ENCODE measurements around the gene MOCS1.

The MOCS1 gene

GRCh38 chr6:39902786-39903465, 31.3 kb downstream of the MOCS1 start:
- no peak for DNase-seq (ENCODE audit: low read depth, low spot score)

GRCh38 chr6:39902136-39902535, 32.1 kb downstream of the MOCS1 start:
- DNase-seq (ENCODE audit: low read depth, low spot score): no peak

DNA sequence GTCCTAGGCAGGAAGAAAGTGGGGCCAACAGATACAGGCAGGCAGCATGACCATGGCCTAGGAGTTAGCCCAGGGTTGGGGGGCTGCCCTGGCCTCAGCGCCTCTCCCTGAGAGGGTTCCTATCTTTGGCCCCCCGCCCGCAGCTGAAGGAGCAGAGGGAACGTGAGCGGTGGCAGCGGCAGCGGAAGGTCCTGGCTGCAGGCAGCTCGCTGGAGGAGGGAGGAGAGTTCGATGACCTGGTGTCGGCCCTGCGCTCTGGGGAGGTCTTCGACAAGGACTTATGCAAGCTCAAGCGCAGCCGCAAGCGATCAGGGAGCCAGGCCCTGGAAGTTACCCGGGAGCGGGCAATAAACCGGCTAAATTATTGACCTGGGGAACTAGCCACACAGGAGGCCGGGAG, 32.6 kb downstream of the MOCS1 start:
- DNase-seq (ENCODE audit: low read depth, low spot score): no peak

- no peak for DNase-seq (ENCODE audit: low read depth, low spot score)
Measured at GRCh38 chr6:39901116-39901655, 33.1 kb downstream of the MOCS1 start.

GRCh38 chr6:39899554-39900295, 34.5 kb downstream of the MOCS1 start:
- no peak for DNase-seq (ENCODE audit: low read depth, low spot score)

DNA sequence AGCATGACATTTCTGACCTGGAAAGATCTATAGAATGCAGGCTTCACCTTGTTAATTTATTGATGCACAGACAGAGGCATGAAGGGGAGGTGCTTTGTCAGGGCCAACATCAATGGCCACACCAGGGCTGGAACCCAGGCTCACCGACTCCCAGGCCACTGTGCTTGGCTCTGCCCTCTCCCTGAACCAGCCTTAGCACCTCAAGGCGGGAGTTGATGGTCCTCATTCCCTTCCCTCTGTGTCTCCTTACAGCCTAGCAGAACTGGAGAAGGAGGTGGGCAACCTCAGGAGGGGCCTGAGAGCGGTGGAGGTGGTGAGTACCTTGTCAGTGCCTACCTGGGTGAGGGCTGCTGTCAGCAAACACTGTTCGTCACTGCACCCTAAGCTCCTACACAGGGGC, 35.6 kb downstream of the MOCS1 start:
- no peak for DNase-seq (ENCODE audit: low read depth, low spot score)

DNA sequence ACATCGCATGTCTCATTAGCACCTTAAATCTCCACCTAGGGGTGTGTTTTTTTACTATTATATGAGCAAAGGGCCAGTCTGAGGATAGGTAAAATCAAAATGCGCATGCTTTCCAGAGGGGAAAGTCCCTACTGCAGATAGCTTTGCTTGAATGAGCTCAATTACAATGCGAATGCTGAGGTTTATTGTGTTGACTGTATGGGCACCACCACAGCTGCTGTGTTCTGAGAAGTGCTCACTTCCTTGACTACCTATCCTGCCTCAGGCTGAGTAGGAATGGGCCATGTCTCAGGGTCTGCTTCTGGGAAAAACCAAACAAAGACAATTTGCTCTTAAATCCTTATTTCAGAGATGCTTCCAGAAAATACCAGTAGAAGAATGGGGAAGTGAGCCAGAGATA, 36.6 kb downstream of the MOCS1 start:
- no peak for DNase-seq (ENCODE audit: low read depth, low spot score)

GRCh38 chr6:39896701-39897100, 37.6 kb downstream of the MOCS1 start:
- no peak for DNase-seq (ENCODE audit: low read depth, low spot score)

DNA sequence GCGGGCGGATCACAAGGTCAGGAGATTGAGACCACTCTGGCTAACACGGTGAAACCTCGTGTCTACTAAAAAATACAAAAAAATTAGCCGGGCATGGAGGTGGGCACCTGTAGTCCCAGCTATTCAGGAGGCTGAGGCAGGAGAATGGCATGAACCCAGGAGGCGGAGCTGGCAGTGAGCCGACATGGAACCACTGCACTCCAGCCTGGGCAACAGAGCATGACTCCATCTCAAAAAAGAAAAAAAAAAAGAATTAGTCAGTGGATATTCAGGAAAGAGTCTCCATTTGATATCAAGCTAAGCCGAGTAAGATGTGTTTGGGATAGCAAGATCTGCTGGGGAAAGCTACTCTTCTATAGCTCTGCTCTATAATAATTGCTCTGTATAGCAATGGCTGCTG, 41.0 kb downstream of the MOCS1 start:
- DNase-seq (ENCODE audit: low read depth, low spot score): no peak

DNA sequence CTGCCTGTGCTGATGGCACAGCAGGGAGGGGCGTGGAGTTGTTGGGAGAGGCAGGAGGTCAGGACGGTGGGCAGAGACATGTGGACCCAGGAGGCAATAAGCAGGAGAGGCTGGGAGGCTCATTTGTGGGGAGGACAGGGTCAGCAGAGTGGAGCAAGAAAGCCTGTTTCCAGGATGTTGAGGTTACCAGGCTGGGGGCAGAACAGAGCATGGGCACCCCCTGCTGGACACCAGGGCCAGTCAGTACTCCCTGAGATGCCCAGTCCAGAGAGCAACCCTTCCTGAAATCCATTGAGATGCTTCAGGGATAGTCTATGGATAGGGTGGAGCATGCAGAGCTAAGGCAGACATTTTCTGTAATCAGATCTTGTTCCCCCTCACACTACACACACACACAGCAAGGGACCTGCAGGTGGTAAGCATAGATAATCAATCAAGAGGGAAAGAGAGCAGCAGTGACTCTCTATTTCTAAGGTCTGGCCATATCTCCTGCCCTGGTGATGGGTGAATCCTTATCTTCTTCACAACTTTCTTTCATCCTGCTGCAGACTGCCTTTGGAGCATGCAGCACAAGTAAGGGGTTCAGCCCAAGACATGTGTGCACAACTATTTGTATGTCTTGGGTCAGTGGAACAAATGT, 41.7 kb downstream of the MOCS1 start:
- no peak for DNase-seq (ENCODE audit: low read depth, low spot score)

DNA sequence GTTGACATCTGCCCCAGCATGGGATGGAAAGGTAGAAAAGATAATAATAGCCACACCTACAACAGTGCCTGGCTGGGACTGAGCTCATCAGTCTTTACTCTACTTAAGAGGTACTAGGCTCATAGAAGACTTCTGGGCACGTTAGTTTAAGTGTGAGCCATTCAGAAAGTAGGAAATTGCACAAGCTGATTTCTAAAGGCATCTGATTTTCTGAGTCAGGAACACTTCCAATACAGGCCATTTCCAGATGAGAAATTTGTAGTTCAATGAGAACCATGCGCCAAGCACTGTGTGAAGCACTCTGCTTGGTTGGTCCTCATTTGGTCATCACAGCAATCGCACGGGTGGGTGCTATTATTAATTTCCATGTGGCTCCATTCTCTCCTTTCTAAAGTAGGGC, 42.3 kb downstream of the MOCS1 start:
- DNase-seq (ENCODE audit: low read depth, low spot score): no peak

DNA sequence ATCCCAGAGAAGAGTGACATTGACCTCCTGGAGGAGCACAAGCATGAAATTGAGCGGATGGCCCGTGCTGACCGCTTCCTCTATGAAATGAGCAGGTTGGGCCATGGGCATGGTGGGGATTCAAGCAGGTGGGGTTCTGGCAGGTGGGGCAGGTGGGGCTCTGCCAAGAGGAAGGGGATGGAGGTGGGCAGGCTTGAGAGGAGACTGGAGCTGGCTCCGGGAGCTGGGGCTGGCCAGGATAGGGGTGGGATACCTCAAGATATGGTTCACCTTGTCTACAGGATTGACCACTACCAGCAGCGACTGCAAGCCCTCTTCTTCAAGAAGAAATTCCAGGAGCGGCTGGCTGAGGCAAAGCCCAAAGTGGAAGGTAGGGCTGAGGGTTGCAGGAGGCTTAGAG, 42.9 kb downstream of the MOCS1 start:
- DNase-seq (ENCODE audit: low read depth, low spot score): no peak

- DNase-seq (ENCODE audit: low read depth, low spot score): no peak
Measured at GRCh38 chr6:39889229-39889628, 45.0 kb downstream of the MOCS1 start.

- no peak for DNase-seq (ENCODE audit: low read depth, low spot score)
Measured at GRCh38 chr6:39887692-39888450, 46.4 kb downstream of the MOCS1 start.

DNA sequence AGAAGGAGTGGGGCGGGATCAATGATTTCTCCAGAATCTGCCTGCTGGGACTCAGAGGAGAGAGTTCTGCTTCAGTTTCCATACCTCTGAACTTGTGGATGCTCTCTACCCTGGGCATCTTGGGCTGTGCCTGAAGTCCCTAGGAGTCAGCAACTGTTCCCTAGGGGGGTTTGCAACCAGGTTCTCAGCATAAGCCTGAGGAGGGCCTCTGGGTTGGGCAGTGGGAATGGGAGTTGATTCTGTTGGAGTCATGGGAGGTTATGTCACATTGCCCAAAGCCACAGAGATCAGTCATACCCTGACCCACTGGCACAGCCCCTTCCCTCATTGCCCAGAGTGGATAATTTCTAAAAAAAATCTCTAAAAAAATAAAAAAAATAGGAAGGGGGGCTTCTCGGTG, 47.4 kb downstream of the MOCS1 start:
- DNase-seq (ENCODE audit: low read depth, low spot score): no peak

DNA sequence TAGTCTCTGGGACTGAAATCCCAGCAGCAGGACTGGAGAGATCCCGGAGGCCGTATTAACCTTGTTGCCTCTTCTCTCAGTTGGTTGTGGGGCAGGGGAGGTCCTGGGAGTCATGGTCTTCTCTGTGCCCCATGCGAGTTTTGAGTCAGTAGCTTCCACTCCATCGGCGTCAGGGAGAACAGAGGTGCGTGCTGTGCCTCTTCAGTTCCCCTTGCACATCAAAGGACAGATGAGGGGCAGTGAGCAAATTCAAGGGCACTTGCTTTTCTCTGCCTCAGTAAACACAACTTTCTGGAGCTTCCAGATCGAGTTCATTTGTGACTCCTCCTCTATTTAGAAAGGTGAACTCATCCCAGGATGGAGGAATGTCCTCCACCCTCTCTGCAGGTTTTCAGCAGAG, 48.6 kb downstream of the MOCS1 start:
- DNase-seq (ENCODE audit: low read depth, low spot score): no peak

DNA sequence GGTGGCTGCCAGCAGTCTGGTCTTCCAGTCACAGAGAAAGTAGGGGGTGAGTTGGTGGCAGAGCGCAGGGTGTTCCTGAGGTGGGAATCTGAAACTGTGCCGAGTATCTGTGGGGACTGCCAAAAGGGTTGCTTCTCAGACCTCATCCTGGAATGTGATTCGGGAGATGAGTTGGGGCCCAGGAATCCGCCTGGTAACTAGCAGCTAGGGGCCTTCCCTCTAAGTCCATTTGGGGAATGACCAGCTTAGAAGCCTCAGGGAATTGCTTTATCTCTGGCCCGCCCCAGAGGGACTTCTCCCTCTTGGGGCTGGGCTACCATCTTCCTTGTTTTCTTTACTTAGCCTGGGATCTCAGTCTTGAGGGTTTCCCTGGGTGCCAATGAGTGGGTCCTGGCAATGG, 49.6 kb downstream of the MOCS1 start:
- no peak for DNase-seq (ENCODE audit: low read depth, low spot score)

- DNase-seq (ENCODE audit: low read depth, low spot score): no peak
Measured at GRCh38 chr6:39882531-39882899, 51.7 kb downstream of the MOCS1 start.

- no peak for DNase-seq (ENCODE audit: low read depth, low spot score)
Measured at GRCh38 chr6:39881851-39882530, 52.3 kb downstream of the MOCS1 start.

- DNase-seq (ENCODE audit: low read depth, low spot score): no peak
Measured at GRCh38 chr6:39880594-39880993, 53.7 kb downstream of the MOCS1 start.

DNA sequence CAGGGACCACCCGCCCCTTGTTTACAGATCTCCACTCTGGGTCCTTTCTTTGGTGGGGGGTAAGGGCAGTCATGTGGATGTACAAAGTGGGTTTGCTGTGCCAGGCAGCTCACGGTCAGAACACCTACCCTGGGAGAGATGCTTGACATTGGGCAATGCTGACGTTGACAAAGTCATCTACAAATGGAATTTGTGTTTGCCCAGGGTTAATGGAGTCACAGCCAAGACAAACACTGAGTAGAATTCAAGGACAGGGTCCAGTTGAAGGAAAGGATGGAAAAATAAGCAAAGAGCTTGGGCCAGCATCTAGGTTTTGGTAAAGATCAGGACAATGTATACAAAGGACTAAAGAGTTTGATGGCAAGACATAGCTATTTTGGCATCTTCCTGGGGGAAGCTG, 54.7 kb downstream of the MOCS1 start:
- DNase-seq (ENCODE audit: low read depth, low spot score): no peak

All from activated CD4-positive, CD25-positive, alpha-beta regulatory T cell treated with anti-CD3 and anti-CD28 coated beads, Interleukin-2, amount 50 U/mL, for 16 hours (primary cell).